Activated CD4-positive, alpha-beta T cell treated with anti-CD3 and anti-CD28 coated beads, Interleukin-2, amount 10 ng/mL, durations not matched to agents 24 days and 14 days (primary cell): Measurements from ENCODE around the gene CCDC9. TPM values are rescaled to one million over a fixed set of nuclear protein-coding genes. Genes with fewer than 3 reads are reported as not detected.

ENCODE experiments used
- DNase-seq: peaks from one replicate; pipeline ENCODE4 v3.0.0; 2022
- H3K27ac Mint-ChIP-seq: one replicate; pipeline ENCODE4 v1.8.0; 2022; ENCODE audit warnings: mild to moderate bottlenecking, mixed read lengths
- H3K27me3 Mint-ChIP-seq: one replicate; pipeline ENCODE4 v1.8.0; 2022; ENCODE audit warnings: mixed read lengths
- H3K36me3 Mint-ChIP-seq: one replicate; pipeline ENCODE4 v1.8.0; 2022; ENCODE audit warnings: low read depth, mild to moderate bottlenecking, mixed read lengths
- H3K4me1 Mint-ChIP-seq: one replicate; pipeline ENCODE4 v1.8.0; 2021; ENCODE audit warnings: mixed read lengths
- H3K4me3 Mint-ChIP-seq: one replicate; pipeline ENCODE4 v1.8.0; 2022; ENCODE audit warnings: mild to moderate bottlenecking, moderate library complexity, mixed read lengths
- H3K9me3 Mint-ChIP-seq: one replicate; pipeline ENCODE4 v1.8.0; 2021; ENCODE audit warnings: mixed read lengths
- intact Hi-C: fragments of 100-400 bp; cut with micrococcal nuclease; formaldehyde crosslinking; loops from one replicate; pipeline ENCODE4 v1.15.1; 2023
- total RNA-seq: library from RNA; stranded (reverse); gene quantifications from 2 replicates; pipeline ENCODE4 v1.2.3, GENCODE V29; 2022

Gene CCDC9
- total RNA-seq, 1 donor from 2014 or later = 44.6 TPM

GRCh38 chr19:47306303-47306702 is 50.0 kb downstream of the CCDC9 start:
- intact Hi-C loops = no loop called here
- Mint-ChIP-seq H3K4me3 (no peak overlapping the region), H3K36me3 (no peaks in the 10 kb centered on the region), H3K27me3 (peaks cover 9% of the 10 kb centered on the region), H3K4me1 (peaks cover 1% of the 10 kb centered on the region), H3K9me3 (no peaks in the 10 kb centered on the region), H3K27ac (no peak overlapping the region)
- no peak for DNase-seq

DNA sequence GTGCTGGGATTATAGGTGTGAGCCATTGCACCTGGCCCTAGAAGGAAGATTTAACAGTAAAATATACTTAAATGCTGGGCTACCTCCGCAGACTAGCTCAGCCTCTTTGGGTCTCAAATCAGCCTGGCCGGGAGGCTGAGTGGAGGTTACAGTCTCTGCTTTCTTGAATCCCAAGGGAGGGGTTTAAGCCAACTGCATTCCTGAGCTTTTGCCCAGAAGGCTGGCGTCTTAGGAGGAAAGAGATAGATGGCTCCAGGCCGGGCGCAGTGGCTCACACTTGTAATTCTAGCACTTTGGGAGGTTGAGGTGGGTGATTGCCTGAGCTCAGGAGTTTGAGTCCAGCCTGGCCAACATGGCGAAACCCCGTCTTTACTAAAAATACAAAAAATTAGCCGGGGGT is 52.7 kb downstream of the CCDC9 start:
- no peaks in the 10 kb centered on the region for H3K36me3 Mint-ChIP-seq
- no peak overlapping the region for H3K4me3 Mint-ChIP-seq
- H3K27ac Mint-ChIP-seq = no peak overlapping the region
- peaks cover 1% of the 10 kb centered on the region for H3K4me1 Mint-ChIP-seq
- DNase-seq = no peak
- no peaks in the 10 kb centered on the region for H3K9me3 Mint-ChIP-seq
- H3K27me3 Mint-ChIP-seq = peaks cover 9% of the 10 kb centered on the region
- intact Hi-C loops = no loop called here

DNA sequence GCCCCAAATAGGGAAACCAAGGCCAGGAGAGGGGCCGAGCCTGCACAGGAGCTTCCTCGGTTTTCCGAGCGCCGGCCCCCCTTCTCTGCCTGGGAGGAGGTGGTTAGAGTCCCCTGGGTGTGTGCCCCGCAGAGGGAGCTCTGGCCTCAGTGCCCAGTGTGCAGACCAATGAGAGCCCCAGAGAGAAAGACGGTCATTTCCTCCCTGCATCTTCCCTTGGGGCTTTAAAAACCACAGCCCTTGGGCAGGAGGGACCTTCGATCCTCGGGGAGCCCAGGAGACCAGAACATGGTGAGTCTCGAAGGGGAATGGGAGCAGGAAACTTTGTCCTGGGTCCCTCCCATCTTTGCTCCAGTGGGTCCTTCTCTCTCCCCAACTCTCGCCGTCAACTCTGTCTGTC is 53.3 kb downstream of the CCDC9 start, which contains the start of gene C5AR1:
C5AR1 (plus strand) TSS at position 254 of the 400 bp plus-strand sequence; CDS start at position 289, 35 bp downstream.
- H3K4me1 Mint-ChIP-seq = peaks cover 1% of the 10 kb centered on the region

GRCh38 chr19:47310323-47310722 is 54.0 kb downstream of the CCDC9 start:
- no peaks in the 10 kb centered on the region for H3K9me3 Mint-ChIP-seq
- no peak overlapping the region for H3K27ac Mint-ChIP-seq
- peaks cover 3% of the 10 kb centered on the region for H3K4me1 Mint-ChIP-seq
- no peaks in the 10 kb centered on the region for H3K36me3 Mint-ChIP-seq
- intact Hi-C loops = no loop called here
- no peak overlapping the region for H3K4me3 Mint-ChIP-seq
- no peak for DNase-seq
- peaks cover 8% of the 10 kb centered on the region for H3K27me3 Mint-ChIP-seq

More for the DNA sequence above, 53.3 kb downstream of the CCDC9 start, which contains the start of gene C5AR1:
- H3K9me3 Mint-ChIP-seq = no peaks in the 10 kb centered on the region
- H3K27me3 Mint-ChIP-seq = peaks cover 9% of the 10 kb centered on the region
- intact Hi-C loops = no loop called here
- no peak for DNase-seq
- no peak within 1 kb of the TSS for H3K27ac Mint-ChIP-seq
- no peak within 1 kb of the TSS for H3K4me3 Mint-ChIP-seq
- no peaks in the 10 kb centered on the region for H3K36me3 Mint-ChIP-seq

- no peaks in the 10 kb centered on the region for H3K9me3 Mint-ChIP-seq
- no peak for DNase-seq
- no peak overlapping the region for H3K27ac Mint-ChIP-seq
- no peaks in the 10 kb centered on the region for H3K36me3 Mint-ChIP-seq
- peaks cover 6% of the 10 kb centered on the region for H3K27me3 Mint-ChIP-seq
- intact Hi-C loops = no loop called here
- H3K4me3 Mint-ChIP-seq = no peak overlapping the region
- H3K4me1 Mint-ChIP-seq = peaks cover 5% of the 10 kb centered on the region
These were observed 54.5 kb downstream of the CCDC9 start for GRCh38 chr19:47310819-47311218.

- Mint-ChIP-seq H3K36me3 (no peaks in the 10 kb centered on the region), H3K27ac (no peak overlapping the region), H3K9me3 (no peaks in the 10 kb centered on the region), H3K4me3 (no peak overlapping the region), H3K27me3 (peaks cover 2% of the 10 kb centered on the region), H3K4me1 (peaks cover 5% of the 10 kb centered on the region)
- intact Hi-C loops = no loop called here
- no peak for DNase-seq
These were observed 56.2 kb downstream of the CCDC9 start for GRCh38 chr19:47312366-47313006.

- no peaks in the 10 kb centered on the region for H3K36me3 Mint-ChIP-seq
- H3K9me3 Mint-ChIP-seq = no peaks in the 10 kb centered on the region
- DNase-seq = no peak
- intact Hi-C loops = no loop called here
- H3K4me3 Mint-ChIP-seq = no peak overlapping the region
- peaks cover 5% of the 10 kb centered on the region for H3K4me1 Mint-ChIP-seq
- no peak overlapping the region for H3K27ac Mint-ChIP-seq
- H3K27me3 Mint-ChIP-seq = peaks cover 2% of the 10 kb centered on the region
These were observed 57.5 kb downstream of the CCDC9 start for GRCh38 chr19:47313754-47314295.

DNA sequence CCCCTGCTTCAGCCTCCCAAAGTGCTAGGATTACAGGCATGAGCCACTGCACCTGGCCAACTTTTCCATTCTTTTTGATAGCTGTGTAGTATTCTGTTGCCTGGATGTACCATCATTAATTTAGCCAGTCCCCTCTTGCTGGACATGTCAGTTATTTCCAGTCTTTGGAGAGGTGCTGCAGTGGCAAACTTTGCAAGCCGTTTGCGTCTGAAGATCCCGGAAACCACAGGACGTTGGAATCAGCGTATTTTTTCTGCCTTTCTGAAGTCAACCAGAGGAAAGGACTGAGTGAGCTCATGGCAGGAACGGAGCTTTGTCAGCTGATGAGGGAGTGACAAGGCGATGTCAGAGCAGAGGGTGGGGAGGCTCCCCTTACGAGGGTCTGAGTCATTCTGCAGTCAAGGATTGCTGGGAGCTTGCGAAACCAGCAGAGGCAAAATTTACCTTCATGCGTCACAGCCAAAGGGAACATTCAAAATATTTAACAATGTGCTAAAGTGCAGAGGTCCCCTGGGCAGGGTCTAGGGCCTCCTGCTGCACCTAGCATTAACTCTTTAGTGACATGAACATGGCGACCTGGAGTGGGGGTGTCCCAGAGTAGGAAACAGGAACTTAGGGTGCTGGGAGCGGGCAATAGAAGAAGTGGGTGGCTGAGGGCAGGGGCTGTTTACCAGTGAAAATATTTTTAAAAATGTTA is 58.9 kb downstream of the CCDC9 start:
- DNase-seq = no peak
- Mint-ChIP-seq H3K9me3 (no peaks in the 10 kb centered on the region), H3K4me1 (peaks cover 5% of the 10 kb centered on the region), H3K27ac (no peak overlapping the region), H3K27me3 (peaks cover 2% of the 10 kb centered on the region), H3K4me3 (no peak overlapping the region), H3K36me3 (no peaks in the 10 kb centered on the region)
- intact Hi-C loops = no loop called here

DNA sequence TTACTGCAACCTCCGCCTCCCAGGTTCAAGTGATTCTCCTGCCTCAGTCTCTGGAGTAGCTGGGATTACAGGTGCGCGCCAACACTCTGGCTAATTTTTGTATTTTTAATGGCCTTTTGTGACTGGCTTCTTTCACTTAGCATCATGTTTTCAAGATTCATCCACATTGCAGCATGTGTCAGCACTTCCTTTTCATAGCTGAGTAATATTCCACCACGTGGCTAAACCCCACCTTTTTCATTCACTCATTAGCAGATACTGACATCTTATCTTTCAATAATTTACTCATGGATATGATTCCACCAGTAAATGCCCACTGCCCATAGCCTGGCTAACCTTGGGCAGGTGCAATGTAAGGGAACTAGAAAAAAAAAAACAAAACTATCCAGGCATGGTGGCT is 60.2 kb downstream of the CCDC9 start:
- Mint-ChIP-seq H3K4me3 (no peak overlapping the region), H3K36me3 (no peaks in the 10 kb centered on the region), H3K27ac (no peak overlapping the region), H3K4me1 (peaks cover 5% of the 10 kb centered on the region), H3K9me3 (no peaks in the 10 kb centered on the region), H3K27me3 (peaks cover 2% of the 10 kb centered on the region)
- no peak for DNase-seq
- intact Hi-C loops = no loop called here

DNA sequence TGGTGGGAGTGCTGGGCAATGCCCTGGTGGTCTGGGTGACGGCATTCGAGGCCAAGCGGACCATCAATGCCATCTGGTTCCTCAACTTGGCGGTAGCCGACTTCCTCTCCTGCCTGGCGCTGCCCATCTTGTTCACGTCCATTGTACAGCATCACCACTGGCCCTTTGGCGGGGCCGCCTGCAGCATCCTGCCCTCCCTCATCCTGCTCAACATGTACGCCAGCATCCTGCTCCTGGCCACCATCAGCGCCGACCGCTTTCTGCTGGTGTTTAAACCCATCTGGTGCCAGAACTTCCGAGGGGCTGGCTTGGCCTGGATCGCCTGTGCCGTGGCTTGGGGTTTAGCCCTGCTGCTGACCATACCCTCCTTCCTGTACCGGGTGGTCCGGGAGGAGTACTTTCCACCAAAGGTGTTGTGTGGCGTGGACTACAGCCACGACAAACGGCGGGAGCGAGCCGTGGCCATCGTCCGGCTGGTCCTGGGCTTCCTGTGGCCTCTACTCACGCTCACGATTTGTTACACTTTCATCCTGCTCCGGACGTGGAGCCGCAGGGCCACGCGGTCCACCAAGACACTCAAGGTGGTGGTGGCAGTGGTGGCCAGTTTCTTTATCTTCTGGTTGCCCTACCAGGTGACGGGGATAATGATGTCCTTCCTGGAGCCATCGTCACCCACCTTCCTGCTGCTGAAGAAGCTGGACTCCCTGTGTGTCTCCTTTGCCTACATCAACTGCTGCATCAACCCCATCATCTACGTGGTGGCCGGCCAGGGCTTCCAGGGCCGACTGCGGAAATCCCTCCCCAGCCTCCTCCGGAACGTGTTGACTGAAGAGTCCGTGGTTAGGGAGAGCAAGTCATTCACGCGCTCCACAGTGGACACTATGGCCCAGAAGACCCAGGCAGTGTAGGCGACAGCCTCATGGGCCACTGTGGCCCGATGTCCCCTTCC is 63.9 kb downstream of the CCDC9 start:
- DNase-seq = no peak

More for the DNA sequence above, 63.9 kb downstream of the CCDC9 start:
- H3K27ac Mint-ChIP-seq = no peak overlapping the region
- intact Hi-C loops = no loop called here
- H3K4me1 Mint-ChIP-seq = peaks cover 3% of the 10 kb centered on the region
- no peaks in the 10 kb centered on the region for H3K9me3 Mint-ChIP-seq
- H3K27me3 Mint-ChIP-seq = peaks cover 2% of the 10 kb centered on the region
- H3K36me3 Mint-ChIP-seq = no peaks in the 10 kb centered on the region
- no peak overlapping the region for H3K4me3 Mint-ChIP-seq

Other genes with a start within 250 kb of the CCDC9 start
- gene NPAS1, start 236.7 kb upstream of the CCDC9 start, total RNA-seq = 0.21 and 0.47 TPM in 2 replicates
- gene TMEM160, start 207.9 kb upstream of the CCDC9 start, total RNA-seq = 53.6 and 56.7 TPM in 2 replicates
- 97.3 and 103 TPM in 2 replicates for gene ZC3H4, start 142.7 kb upstream of the CCDC9 start, total RNA-seq
- 147 and 151 TPM in 2 replicates for gene SAE1, start 125.7 kb upstream of the CCDC9 start, total RNA-seq
- 17.4 and 17.6 TPM in 2 replicates for gene BBC3, start 25.3 kb upstream of the CCDC9 start, total RNA-seq
- 10.6 and 11.0 TPM in 2 replicates for gene INAFM1, start 18.4 kb downstream of the CCDC9 start, total RNA-seq
- 0.16 and 0.88 TPM in 2 replicates for gene C5AR1, start 53.3 kb downstream of the CCDC9 start, total RNA-seq
- gene C5AR2, start 75.7 kb downstream of the CCDC9 start, total RNA-seq = not detected in 2 replicates
- gene DHX34, start 92.8 kb downstream of the CCDC9 start, total RNA-seq = 31.3 and 32.4 TPM in 2 replicates
- gene MEIS3, start 163.0 kb downstream of the CCDC9 start, total RNA-seq = not detected in 2 replicates
- gene SLC8A2, start 215.4 kb downstream of the CCDC9 start, total RNA-seq = 0.05 TPM in 1 of 2 replicates, not detected in the other
- gene KPTN, start 227.7 kb downstream of the CCDC9 start, total RNA-seq = 10.1 and 12.2 TPM in 2 replicates